Inferior parietal cortex (tissue), 1 donor: ENCODE data around the gene CDH19.

Source experiments
- DNase-seq: peaks from one replicate; pipeline ENCODE4 v3.0.0-alpha.2; 2016; ENCODE audit errors: extremely low spot score

CDH19 gene

DNA sequence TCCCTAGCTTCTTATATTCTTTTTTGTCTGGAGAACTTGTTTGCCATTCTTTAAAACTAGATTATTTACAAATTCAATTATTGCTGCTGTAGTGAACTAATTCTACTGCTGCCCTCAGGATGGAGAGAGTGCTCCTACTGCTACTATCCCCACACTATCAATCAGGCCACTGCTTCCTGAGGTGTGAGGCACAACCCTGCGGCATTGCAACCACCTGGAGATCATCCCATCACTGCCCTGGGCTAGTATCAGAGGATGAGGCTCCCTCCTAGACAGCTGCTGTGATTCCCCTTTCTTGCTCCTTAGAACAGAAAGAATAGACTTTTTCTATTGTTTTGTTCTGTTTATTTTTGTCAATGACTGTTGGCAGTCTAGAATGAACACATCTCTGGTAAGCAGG is 146.6 kb downstream of the CDH19 start:
- no peak for DNase-seq
